ENCODE data around the gene U2AF2. TPM values are rescaled to one million over a fixed set of nuclear protein-coding genes. Genes with fewer than 3 reads are reported as not detected.

Gene U2AF2
- total and polyA plus RNA-seq, 2 experiments from 2014 or later, result 22.4 to 150 TPM

- Histone ChIP-seq H3K4me3 (no peak overlapping the region), H3K79me2 (ENCODE audit: insufficient read depth) (0 out of 2 replicates have a peak, but pooled peaks cover 8% of the 10 kb centered on the region), H3F3A (ENCODE audit: insufficient read depth) (peaks cover 5% of the 10 kb centered on the region; the same call in 1 of the 2 replicates), H3K36me3 (ENCODE audit: low read depth) (no peaks in the 10 kb centered on the region), H2AFZ (no peak overlapping the region), H3K27ac (no peak overlapping the region), H3K9me3 (ENCODE audit: low read depth) (no peaks in the 10 kb centered on the region), H4K20me1 (ENCODE audit: insufficient read depth) (no peaks in the 10 kb centered on the region), H3K9me2 (ENCODE audit: insufficient read depth) (no peaks in the 10 kb centered on the region), H3K4me1 (ENCODE audit: insufficient read depth) (no peaks in the 10 kb centered on the region), H3K9ac (no peak overlapping the region), H3K4me2 (ENCODE audit: unreplicated experiment) (no peak overlapping the region), H3K27me3 (replicated peaks; ENCODE audit: insufficient read depth) (no peaks in the 10 kb centered on the region)
- DNase-seq, result no peak
- WGBS, 2 experiments (ENCODE audit: low coverage in 1 of 2, low lambda C conversion rate in 2 of 2, missing lambda C conversion rate in 2 of 2), result 87 to 88% methylated on average over 11 of the region's 11 CpGs
- in situ Hi-C loops (cut with MboI), result loop anchor here (25.0 kb wide), 1 partner anchor 489 kb away; the partner anchor contains the start of gene TNNT1
- TF ChIP-seq EZH2 (IDR thresholded peaks at IDR 0.05; ENCODE audit: insufficient read depth, poor library complexity, severe bottlenecking), result no peak
- TF ChIP-seq EZH2phosphoT487 (IDR thresholded peaks at IDR 0.05; ENCODE audit: insufficient read depth, low read depth), result no peak
Measured at GRCh38 chr19:55626350-55626749, 28.5 kb upstream of the U2AF2 start.

GRCh38 chr19:55632463-55632834 lies 22.4 kb upstream of the U2AF2 start:
- H4K20me1 ChIP-seq (ENCODE audit: insufficient read depth), result no peaks in the 10 kb centered on the region
- no peak overlapping the region for H3K27ac ChIP-seq
- no peak for TF ChIP-seq EZH2phosphoT487 (IDR thresholded peaks at IDR 0.05; ENCODE audit: insufficient read depth, low read depth)
- H3K27me3 ChIP-seq (replicated peaks; ENCODE audit: insufficient read depth), result no peaks in the 10 kb centered on the region
- no peaks in the 10 kb centered on the region for H3K9me2 ChIP-seq (ENCODE audit: insufficient read depth)
- H3K4me1 ChIP-seq (ENCODE audit: insufficient read depth), result peaks cover 13% of the 10 kb centered on the region
- H3K9ac ChIP-seq, result no peak overlapping the region
- no peak overlapping the region for H3K4me2 ChIP-seq (ENCODE audit: unreplicated experiment)
- no peaks in the 10 kb centered on the region for H3K36me3 ChIP-seq (ENCODE audit: low read depth)
- peak; percentile 86 for DNase-seq
- no peaks in the 10 kb centered on the region for H3K9me3 ChIP-seq (ENCODE audit: low read depth)
- 6 to 12% methylated on average over 3 of the region's 3 CpGs for WGBS, 2 experiments (ENCODE audit: low coverage in 1 of 2, low lambda C conversion rate in 2 of 2, missing lambda C conversion rate in 2 of 2)
- no peaks in the 10 kb centered on the region for H3F3A ChIP-seq (ENCODE audit: insufficient read depth)
- H3K79me2 ChIP-seq (ENCODE audit: insufficient read depth), result peaks cover 27% of the 10 kb centered on the region
- in situ Hi-C loops (cut with MboI), result loop anchor here (25.0 kb wide), 1 partner anchor 495 kb away; the partner anchor contains the start of gene TNNT1
- peak overlapping the region; percentile 63 for H2AFZ ChIP-seq
- H3K4me3 ChIP-seq, result no peak overlapping the region

GRCh38 chr19:55633861-55634260 lies 21.0 kb upstream of the U2AF2 start:
- no peak for DNase-seq
- no peak for TF ChIP-seq EZH2 (IDR thresholded peaks at IDR 0.05; ENCODE audit: insufficient read depth, poor library complexity, severe bottlenecking)
- in situ Hi-C loops (cut with MboI), result loop anchor here (25.0 kb wide), 1 partner anchor 497 kb away; the partner anchor contains the start of gene TNNT1
- Histone ChIP-seq H4K20me1 (ENCODE audit: insufficient read depth) (no peaks in the 10 kb centered on the region), H3K9me2 (ENCODE audit: insufficient read depth) (no peaks in the 10 kb centered on the region), H2AFZ (peak overlapping the region; percentile 93), H3K4me1 (ENCODE audit: insufficient read depth) (peaks cover 13% of the 10 kb centered on the region), H3F3A (ENCODE audit: insufficient read depth) (peaks cover 6% of the 10 kb centered on the region), H3K27me3 (replicated peaks; ENCODE audit: insufficient read depth) (no peaks in the 10 kb centered on the region), H3K4me2 (ENCODE audit: unreplicated experiment) (peak overlapping the region; percentile 99), H3K9ac (peak overlapping the region; percentile 100; the same call in 1 of the 2 replicates), H3K27ac (no peak overlapping the region), H3K36me3 (ENCODE audit: low read depth) (no peaks in the 10 kb centered on the region), H3K9me3 (ENCODE audit: low read depth) (no peaks in the 10 kb centered on the region), H3K79me2 (ENCODE audit: insufficient read depth) (peaks cover 41% of the 10 kb centered on the region), H3K4me3 (no peak overlapping the region)
- WGBS, 2 experiments (ENCODE audit: low coverage in 1 of 2, low lambda C conversion rate in 2 of 2, missing lambda C conversion rate in 2 of 2), result 85% methylated on average over 8 of the region's 8 CpGs

DNA sequence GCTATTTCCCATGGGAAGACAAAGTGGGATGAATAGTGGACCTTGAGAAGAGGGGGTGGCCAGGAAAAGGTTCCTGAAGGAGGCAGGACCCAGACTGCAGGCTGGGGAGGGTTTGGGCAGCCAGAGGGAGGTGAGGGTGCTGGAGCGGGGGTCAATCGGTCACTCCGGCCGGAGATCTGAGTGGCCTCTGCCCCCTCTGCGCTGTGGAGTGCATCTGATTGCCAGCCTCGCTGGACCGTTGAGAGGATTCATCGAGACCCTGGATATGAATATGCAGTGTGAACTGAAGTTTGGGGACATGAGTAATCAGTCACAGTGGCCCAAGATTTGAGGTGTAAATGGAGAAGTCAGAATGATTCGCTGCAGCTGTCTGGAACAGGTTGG lies 19.5 kb upstream of the U2AF2 start:
- Histone ChIP-seq H3K9me3 (ENCODE audit: low read depth) (no peaks in the 10 kb centered on the region), H3K4me1 (ENCODE audit: insufficient read depth) (peaks cover 21% of the 10 kb centered on the region), H3K27ac (peak overlapping the region; percentile 85), H3K36me3 (ENCODE audit: low read depth) (no peaks in the 10 kb centered on the region), H3K79me2 (ENCODE audit: insufficient read depth) (peaks cover 51% of the 10 kb centered on the region), H3K9me2 (ENCODE audit: insufficient read depth) (no peaks in the 10 kb centered on the region), H2AFZ (peak overlapping the region; percentile 93), H3K9ac (peak overlapping the region; percentile 100), H3F3A (ENCODE audit: insufficient read depth) (peaks cover 19% of the 10 kb centered on the region), H3K4me2 (ENCODE audit: unreplicated experiment) (peak overlapping the region; percentile 99), H4K20me1 (ENCODE audit: insufficient read depth) (no peaks in the 10 kb centered on the region), H3K4me3 (peak overlapping the region; percentile 97), H3K27me3 (replicated peaks; ENCODE audit: insufficient read depth) (no peaks in the 10 kb centered on the region)
- in situ Hi-C loops (cut with MboI), result loop anchor here (25.0 kb wide), 1 partner anchor 498 kb away; the partner anchor contains the start of gene TNNT1
- peak; percentile 47 for DNase-seq
- TF ChIP-seq EZH2 (IDR thresholded peaks at IDR 0.05; ENCODE audit: insufficient read depth, poor library complexity, severe bottlenecking) (no peak), EZH2phosphoT487 (IDR thresholded peaks at IDR 0.05; ENCODE audit: insufficient read depth, low read depth) (no peak)
- 1 to 4% methylated on average over 9 of the region's 9 CpGs for WGBS, 2 experiments (ENCODE audit: low coverage in 1 of 2, low lambda C conversion rate in 2 of 2, missing lambda C conversion rate in 2 of 2)

Measured in GM23248 (cell line).